Measurements from ENCODE around the gene TMEM158.

The TMEM158 gene

GRCh38 chr3:45199837-45200648 is 26.0 kb downstream of the TMEM158 start:
- no peak for DNase-seq (ENCODE audit: low spot score)

GRCh38 chr3:45198264-45199260 is 27.5 kb downstream of the TMEM158 start:
- no peak for DNase-seq (ENCODE audit: low spot score)

- no peak for DNase-seq (ENCODE audit: low spot score)
Observed at GRCh38 chr3:45194791-45195190, 31.3 kb downstream of the TMEM158 start.

GRCh38 chr3:45191924-45192417 is 34.1 kb downstream of the TMEM158 start:
- no peak for DNase-seq (ENCODE audit: low spot score)

- DNase-seq (ENCODE audit: low spot score) = no peak
Observed at GRCh38 chr3:45191424-45191823, 34.7 kb downstream of the TMEM158 start.

- DNase-seq (ENCODE audit: low spot score) = no peak
Observed at GRCh38 chr3:45188719-45189659, 37.1 kb downstream of the TMEM158 start.

- no peak for DNase-seq (ENCODE audit: low spot score)
Observed at GRCh38 chr3:45187694-45188141, 38.4 kb downstream of the TMEM158 start.

GRCh38 chr3:45186871-45187270 is 39.2 kb downstream of the TMEM158 start:
- DNase-seq (ENCODE audit: low spot score) = no peak

- no peak for DNase-seq (ENCODE audit: low spot score)
Observed at GRCh38 chr3:45185461-45185860, 40.6 kb downstream of the TMEM158 start.

GRCh38 chr3:45185052-45185451 is 41.0 kb downstream of the TMEM158 start:
- DNase-seq (ENCODE audit: low spot score) = no peak

- no peak for DNase-seq (ENCODE audit: low spot score)
Observed at GRCh38 chr3:45183872-45184262, 42.2 kb downstream of the TMEM158 start.

GRCh38 chr3:45182915-45183871 is 42.9 kb downstream of the TMEM158 start:
- no peak for DNase-seq (ENCODE audit: low spot score)

GRCh38 chr3:45181496-45181895 is 44.6 kb downstream of the TMEM158 start:
- no peak for DNase-seq (ENCODE audit: low spot score)

- DNase-seq (ENCODE audit: low spot score) = no peak
Observed at GRCh38 chr3:45180899-45181298, 45.2 kb downstream of the TMEM158 start.

GRCh38 chr3:45180051-45180450 is 46.0 kb downstream of the TMEM158 start:
- DNase-seq (ENCODE audit: low spot score) = no peak

GRCh38 chr3:45179163-45179562 is 46.9 kb downstream of the TMEM158 start:
- no peak for DNase-seq (ENCODE audit: low spot score)

GRCh38 chr3:45178183-45179023 is 47.7 kb downstream of the TMEM158 start:
- no peak for DNase-seq (ENCODE audit: low spot score)

- DNase-seq (ENCODE audit: low spot score) = no peak
Observed at GRCh38 chr3:45176912-45177311, 49.2 kb downstream of the TMEM158 start.

Measured in left forelimb (tissue), 1 donor.